Measurements from ENCODE around the gene PLXNA3. TPM values are rescaled to one million over a fixed set of nuclear protein-coding genes. Genes with fewer than 3 reads are reported as not detected.

PLXNA3 gene
- total and polyA plus RNA-seq, 10 of the 15 experiments (the other 5 are each of a cell fraction or from before 2014, with no cell fraction given), result 0.26 to 26.8 (median 3.4) TPM

- TF ChIP-seq ZBTB11 (CRISPR knock-in tag; IDR thresholded peaks at IDR 0.05), result no peak
- no peak for TF ChIP-seq PAX8 (IDR thresholded peaks at IDR 0.05)
- TF ChIP-seq SMARCA5 (IDR thresholded peaks at IDR 0.05), result no peak
- TF ChIP-seq BMI1 (IDR thresholded peaks at IDR 0.05; ENCODE audit: borderline replicate concordance), result no peak
- no peak for TF ChIP-seq IRF3 (IDR thresholded peaks at IDR 0.05)
- no peak for TF ChIP-seq STAT3 (IDR thresholded peaks at IDR 0.05; ENCODE audit: low read depth, low read length)
- TF ChIP-seq NFIC (IDR thresholded peaks at IDR 0.05; ENCODE audit: low read depth, low read length), result no peak
- peak; percentile 81 for TF ChIP-seq POLR2A (IDR thresholded peaks at IDR 0.05; ENCODE audit: low read depth, low read length)
- no peak for TF ChIP-seq IRF4 (IDR thresholded peaks at IDR 0.05; ENCODE audit: low read depth, low read length)
- no peak for TF ChIP-seq BCL3 (IDR thresholded peaks at IDR 0.05; ENCODE audit: borderline replicate concordance, insufficient read depth, low read depth, low read length, poor library complexity, severe bottlenecking)
- no peak for TF ChIP-seq MTA3 (IDR thresholded peaks at IDR 0.05; ENCODE audit: borderline replicate concordance, low read length)
- TF ChIP-seq DPF2 (IDR thresholded peaks at IDR 0.05), result no peak
- TF ChIP-seq CHD4 (IDR thresholded peaks at IDR 0.05), result no peak
- no peak for TF ChIP-seq ZZZ3 (IDR thresholded peaks at IDR 0.05; ENCODE audit: control insufficient read depth, insufficient read length, low read depth)
- peak; percentile 73 for TF ChIP-seq RUNX3 (IDR thresholded peaks at IDR 0.05; ENCODE audit: low read length)
- no peak for TF ChIP-seq PRDM15 (CRISPR knock-in tag; IDR thresholded peaks at IDR 0.05)
- peak; percentile 79 for TF ChIP-seq MAX (IDR thresholded peaks at IDR 0.05; ENCODE audit: low read depth, low read length)
- TF ChIP-seq NFXL1 (IDR thresholded peaks at IDR 0.05; ENCODE audit: borderline replicate concordance), result no peak
- TF ChIP-seq JUND (IDR thresholded peaks at IDR 0.05; ENCODE audit: low read depth, low read length), result no peak
Measured at GRCh38 chrX:154478728-154479622, 20.9 kb downstream of the PLXNA3 start, which contains the start of gene LAGE3 (continued).
